NCI-H1092 treated with DMSO at 0.1 percent for 48 hours (cell line): ENCODE data around the gene NDUFAF2.
A peak's percentile ranks its signal among the peaks of the same experiment; 100 is the strongest.
"Not testable (repeated sequence)": the region's sequence is repeated elsewhere in the genome, so short reads cannot be mapped to it uniquely, and the experiment has no call there.

ENCODE experiments used
- DNase-seq: peaks from one replicate; lab custom pipeline; 2025; lab: John Stamatoyannopoulos, UW

The NDUFAF2 gene

DNA sequence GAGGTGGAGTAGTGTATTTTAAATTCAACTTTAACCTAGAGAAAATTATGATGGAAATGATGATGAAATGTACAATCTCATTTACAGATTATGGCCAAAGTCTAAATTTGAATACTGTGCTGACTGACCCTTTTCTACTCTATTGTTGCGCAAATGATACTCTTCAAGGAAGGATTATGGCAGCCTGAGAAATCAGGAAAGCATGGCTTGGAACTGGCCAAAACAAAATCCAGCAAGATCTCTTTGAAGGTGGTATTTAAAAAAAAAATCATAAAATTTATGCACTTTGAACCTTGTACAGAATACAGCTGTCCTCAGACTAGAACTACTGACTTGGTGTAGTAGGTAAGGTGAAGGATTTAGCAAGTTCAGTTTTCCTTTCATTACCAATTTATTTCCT lies 105.3 kb downstream of the NDUFAF2 start:
- no peak for DNase-seq

DNA sequence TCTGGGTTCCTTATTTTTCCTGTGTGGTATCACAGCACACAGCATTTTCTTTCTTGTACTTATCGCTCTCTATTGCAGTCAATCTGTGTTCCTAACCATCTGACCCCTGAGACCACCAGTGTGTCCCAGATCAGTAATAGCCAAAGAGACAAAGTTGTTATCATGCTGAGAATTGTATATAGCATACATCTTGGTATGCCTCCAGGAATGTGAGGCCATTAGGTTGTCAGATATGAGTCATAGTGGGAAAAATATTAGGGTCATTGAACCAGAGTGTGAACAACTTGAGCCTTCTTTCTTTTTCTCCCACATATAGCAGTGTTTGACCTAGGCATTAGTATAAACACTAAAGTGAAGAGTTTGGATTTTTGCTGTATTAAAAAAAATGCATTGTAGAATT lies 106.3 kb downstream of the NDUFAF2 start:
- DNase-seq: no peak

DNA sequence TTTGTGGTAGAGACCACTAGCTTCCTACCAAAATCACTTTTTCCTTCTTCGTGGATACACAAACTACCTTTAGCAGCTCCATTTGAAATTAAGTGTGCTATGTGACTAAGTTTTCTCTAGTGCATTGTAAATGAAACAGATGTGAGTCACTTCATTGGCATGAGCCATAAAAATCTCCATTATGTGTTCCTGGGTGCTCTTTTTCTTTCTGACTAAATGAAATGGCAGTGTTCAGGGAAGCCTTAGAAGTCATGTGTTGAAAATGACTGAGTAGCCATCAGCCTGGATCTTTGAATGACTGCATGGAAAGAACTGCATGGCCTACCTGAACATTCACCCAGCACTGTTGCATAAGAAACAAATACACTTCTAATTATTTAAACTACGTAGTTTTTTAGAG lies 107.9 kb downstream of the NDUFAF2 start:
- no peak for DNase-seq

DNA sequence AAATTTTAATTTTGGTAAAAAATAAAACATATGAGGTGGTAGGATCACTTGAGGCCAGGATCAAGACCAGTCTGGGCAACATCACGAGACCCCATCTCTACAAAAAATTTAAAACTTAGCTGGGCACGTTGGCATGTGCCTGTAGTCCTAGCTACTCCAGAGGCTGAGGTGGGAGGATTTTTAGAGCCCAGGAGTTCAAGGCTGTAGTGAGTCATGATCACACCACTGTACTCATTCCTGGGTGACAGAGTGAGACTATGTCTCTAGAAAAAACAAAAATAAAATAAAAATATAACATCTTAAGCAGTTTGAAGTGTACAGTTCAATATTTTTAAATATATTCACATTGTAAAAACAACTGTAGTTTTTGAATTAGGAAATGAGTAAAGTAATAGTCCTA lies 108.9 kb downstream of the NDUFAF2 start:
- no peak for DNase-seq

DNA sequence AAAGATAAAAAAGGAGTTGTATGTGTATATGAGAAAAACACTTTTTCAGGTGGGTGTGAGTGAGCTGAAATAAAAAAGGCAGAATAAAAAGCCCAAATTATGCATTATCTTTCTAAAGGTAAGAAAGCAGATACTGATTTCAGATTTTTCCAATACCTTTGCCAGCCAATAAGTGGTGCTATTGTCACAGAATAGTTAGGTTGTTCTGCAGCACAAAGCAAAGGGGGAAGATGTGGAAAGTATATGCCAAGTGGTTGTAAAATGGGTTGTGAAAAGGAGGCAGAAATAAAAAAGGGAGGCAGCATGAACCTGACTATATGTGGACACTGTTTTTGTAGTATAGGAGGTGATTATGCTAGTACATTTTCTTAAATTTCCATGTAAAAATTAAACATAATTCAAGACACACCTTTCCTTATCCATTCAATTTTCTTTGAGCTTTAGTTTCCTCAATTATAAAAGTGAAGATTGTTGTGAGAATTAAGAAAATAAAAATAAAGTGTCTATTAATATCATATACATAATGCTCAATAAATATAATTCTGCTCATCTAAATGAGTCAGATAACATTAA lies 110.5 kb downstream of the NDUFAF2 start:
- peak; percentile 38 for DNase-seq

DNA sequence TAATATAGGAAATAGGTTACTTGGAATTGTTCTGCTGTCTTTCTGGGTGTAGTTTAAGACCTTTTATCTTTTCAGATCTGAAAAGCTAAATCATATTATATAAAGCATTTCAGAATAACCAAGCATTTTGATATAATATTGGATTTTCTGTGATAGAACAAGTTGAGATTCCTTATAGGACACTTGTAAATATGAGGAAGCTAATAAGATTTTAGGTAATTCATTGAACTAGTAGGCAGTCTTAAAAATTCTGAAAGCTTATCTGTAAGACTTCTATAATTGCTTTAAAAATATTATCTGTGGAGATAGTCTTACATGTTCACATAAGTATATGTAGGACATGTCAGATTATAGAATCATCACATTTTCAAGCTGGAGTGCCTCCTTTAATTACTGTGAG lies 114.5 kb downstream of the NDUFAF2 start:
- no peak for DNase-seq

DNA sequence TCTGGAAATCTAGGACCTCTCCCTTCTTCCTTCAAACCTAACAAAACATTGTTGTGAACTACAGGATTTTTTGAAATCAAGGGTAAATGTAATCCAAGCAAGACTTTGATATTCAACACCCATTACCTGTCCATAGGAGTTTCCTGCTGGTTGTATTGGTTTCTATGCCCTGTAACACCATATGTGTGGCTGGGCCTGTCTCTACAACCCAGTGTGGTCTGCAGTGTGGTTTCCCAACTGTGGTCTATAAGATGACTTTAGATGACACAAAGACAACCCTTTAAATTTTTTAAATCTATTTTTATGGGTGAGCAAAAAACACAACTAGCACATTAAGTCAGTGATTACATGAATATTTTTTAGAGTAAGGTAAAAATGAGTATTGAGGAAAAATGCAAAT lies 124.1 kb downstream of the NDUFAF2 start:
- no peak for DNase-seq

DNA sequence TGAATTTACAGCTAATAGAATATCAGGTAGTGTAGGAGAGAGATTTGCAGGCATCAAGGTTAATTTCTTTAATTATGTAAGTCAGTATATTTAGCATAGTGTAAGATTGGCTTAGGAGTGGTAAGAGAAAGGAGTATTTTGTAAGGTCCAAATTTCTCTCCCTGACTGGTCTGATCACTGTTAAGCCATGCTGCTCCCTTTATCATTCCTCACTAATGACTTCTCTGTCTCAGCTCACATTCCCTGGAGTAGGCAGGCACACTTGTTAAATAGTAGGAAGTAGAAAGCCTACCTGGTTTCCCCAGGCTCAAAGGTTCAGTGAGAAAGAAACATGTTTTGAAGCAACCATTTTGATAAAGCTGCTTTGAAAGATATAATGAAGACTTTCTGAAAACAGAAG lies 126.5 kb downstream of the NDUFAF2 start:
- no peak for DNase-seq

DNA sequence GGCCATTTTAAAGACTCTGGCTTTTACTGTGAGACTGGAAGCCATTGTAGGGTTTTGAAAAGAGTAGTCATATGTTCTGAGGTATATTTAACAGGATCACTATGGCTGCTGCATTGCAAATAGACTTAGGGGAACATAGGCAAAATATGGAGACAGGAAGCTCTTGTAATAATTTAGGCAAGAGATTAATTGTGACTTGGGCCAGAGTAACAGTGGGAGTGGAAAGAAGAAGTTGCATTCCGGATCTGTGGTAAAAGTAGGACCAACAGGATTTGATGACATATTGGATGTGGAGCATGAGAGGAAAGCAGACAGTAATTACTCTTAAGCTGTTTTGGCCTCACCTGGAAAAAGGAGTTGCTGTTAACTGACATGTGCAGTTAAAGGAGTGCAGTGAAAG lies 131.6 kb downstream of the NDUFAF2 start:
- DNase-seq: no peak

DNA sequence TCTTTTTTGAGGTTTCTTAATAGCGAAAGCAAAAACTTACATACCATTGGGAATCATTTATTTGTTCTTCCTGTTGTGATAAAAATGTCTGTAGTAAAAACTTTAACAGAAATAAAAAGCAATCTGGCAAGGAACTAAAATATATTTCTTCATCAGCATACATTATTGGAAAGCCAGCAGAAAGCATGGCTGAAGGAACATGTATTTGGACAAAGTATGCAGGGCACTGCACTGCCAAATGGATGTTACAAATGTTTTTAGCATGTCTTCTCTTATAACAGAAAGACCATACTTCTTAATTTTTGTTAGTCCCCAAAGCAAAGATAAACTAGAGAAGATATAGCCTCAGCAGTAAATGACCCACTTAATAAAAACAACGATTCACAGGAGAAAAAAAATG lies 136.7 kb downstream of the NDUFAF2 start:
- DNase-seq: no peak

DNA sequence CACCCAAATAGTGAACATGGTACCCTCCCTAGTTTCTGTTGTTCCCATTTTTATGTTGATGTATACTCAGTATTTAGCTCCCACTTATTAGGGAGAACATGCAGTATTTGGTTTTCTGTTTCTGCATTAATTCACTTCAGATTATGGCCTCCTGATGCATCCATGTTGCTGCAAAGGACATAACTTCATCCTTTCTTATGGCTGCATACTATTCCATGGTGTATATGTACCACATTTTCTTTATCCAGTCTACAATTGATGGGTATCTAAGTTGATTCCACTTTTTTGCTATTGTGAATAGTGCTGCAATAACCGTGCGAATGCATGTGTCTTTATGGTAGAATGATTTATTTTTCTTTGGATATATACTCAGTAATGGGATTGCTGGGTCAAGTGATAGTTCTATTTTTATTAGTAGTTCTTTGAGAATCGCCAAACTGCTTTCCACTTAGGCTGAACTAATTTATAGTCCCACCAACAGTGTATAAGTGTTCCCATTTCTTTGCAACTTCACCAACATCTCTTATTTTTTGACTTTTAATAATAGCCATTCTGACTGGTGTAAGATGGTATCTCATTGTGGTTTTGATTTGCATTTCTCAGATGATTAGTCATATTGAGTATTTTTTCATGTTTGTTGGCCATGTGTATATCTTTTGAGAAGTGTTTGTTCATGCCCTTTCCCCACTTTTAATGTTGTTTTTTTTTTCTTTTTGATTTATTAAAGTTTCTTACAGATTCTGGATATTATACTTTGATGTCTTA lies 137.7 kb downstream of the NDUFAF2 start:
- no peak for DNase-seq

DNA sequence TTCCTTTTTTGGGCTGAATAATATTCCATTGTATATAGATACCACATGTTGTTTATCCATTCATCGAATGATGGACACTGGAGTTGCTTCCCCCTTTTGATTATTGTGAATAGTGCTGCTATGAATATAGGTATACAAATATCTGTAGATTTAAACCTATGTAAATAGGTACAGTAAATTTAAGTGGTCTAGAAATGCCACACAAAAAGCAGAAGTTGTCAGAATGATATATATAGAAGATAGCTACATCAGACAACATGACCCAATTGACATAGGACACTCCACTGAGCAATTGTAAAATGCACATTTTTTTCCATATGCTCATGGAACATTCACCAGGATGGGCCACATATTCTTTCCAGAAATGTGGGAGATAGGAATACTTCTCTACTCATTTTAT lies 139.7 kb downstream of the NDUFAF2 start:
- DNase-seq: no peak

DNA sequence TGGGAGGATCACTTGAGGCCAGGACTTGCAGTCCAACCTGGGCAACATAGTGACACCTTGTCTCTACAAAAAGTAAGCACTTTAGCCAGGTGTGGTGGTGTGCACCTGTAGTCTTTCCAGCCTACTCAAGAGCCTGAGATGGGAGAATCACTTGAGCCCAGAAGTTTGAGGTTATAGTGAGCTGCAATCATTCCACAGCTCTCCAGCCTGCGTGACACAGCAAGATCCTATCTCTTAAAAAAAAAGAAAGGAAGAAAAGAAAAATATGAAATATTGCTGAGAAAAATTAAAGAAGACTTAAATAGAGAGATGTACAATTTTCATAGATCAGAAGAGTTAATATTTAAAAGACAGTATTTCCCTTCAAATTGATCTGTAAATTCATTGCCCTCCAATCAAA lies 140.9 kb downstream of the NDUFAF2 start:
- DNase-seq: no peak

DNA sequence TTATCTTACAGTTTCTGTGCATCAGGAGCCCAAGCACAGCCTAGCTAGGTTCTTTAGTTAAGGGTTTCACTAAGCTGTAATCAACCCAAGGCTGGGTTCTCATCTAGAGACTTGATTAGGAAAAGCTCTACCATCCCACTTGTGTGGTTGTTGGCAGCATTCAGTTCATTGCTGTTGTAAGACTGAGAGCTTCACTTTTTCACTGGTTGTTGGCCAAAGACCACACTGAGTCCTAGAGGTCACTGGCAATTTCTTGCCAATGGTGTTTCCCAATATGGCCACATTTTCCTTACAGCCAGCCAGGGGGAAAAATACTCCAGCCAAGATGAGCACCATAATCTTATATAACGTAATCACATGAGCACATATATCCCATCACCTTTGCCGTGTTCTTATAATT lies 142.9 kb downstream of the NDUFAF2 start:
- DNase-seq: no peak

DNA sequence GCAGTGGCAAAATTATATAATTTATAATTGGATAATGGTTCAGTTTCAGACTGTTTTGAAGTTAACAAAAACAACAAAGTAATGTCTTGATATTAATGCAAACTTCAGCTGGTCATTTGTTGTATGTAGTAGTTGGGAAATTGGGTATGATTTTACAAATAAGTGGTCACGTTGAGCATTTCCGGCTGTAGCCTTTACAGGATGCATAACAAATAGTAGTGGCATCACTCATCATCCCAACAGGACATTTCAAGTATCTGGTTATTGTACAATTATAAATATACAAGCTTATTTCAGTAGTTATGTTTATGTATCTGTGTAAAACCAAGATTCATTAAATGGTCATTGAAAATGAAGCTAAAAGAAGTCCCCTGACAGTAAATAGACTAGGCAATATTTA lies 144.3 kb downstream of the NDUFAF2 start:
- no peak for DNase-seq

DNA sequence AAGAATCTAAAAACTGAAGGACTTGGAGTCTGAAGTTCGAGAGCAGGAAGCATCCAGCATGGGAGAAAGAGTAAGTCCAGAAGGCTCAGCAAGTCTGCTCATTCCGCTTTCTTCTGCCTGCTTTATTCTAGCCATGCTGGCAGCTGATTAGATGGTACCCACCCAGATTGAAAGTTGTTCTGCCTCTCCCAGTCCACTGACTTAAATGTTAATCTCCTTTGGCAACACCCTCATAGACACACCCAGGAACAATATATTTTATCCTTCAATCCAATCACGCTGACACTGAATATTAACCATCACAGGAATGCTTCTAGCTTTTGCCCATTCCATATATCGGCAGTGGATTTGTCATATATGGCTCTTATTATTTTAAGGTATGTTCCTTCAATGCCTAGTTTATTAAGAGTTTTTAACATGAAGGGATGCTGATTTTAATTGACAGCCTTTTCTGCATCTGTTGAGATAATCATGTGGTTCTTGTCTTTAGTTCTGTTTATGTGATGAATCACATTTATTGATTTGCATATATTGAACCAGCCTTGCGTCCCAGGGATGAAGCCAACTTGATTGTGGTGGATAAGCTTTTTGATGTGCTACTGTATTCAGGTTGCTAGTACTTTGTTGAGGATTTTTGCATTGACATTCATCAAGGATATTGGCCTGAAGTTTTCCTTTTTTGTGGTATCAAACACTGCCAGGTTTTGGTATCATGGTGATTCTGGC lies 148.2 kb downstream of the NDUFAF2 start:
- DNase-seq: not testable (repeated sequence)

DNA sequence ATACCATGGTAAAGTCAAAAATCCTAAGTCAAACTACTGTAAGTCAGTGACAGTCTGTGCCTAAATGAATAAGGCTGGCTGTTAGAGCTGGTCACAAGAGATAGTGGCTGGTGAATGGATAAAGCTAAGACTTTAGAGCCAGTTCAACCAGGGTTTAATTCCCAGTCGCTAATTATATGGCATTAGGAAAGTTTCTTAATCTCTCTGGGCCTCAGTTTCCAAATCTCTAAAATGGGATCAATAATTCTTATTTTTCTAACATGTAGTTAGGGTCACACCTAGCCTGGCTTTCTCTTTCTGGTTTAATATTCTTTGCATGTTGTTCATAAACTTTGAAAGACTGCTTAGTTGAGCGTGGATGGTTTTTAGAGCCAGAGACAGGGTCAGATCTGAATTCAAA lies 152.5 kb downstream of the NDUFAF2 start:
- no peak for DNase-seq

DNA sequence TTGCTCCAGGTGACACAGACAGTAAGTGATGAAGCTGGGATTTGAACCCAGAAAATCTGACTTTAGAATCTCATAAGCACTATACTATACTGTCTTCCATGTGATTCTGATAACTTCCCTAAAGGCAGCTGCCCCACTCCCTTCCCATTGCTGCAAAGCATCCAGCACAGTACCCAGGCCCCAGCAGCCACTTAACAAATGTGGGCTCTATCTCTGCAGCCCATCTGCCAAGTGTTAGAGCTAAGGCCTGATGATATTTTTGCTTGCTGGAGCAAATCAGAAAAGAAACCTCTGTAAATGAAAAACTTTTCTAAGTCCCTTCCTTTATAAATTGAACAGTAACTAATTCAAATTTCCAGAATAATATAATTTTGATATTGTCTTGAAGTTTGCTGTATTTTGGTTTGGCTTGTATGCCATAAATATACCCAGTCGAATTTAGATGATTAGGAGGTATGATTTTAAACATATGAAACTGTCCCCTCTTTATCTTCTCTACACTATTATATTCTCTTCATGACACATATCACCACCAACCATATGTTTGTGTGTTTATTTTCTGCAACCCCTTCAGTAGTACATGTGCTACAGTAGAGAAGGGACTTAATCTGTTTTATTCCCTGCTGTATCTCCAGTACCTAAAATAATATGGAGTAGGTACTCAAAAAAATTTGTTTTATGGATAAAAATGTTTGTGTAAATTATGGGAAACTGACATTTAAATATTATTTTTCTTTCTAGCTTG lies 153.4 kb downstream of the NDUFAF2 start:
- DNase-seq: no peak

DNA sequence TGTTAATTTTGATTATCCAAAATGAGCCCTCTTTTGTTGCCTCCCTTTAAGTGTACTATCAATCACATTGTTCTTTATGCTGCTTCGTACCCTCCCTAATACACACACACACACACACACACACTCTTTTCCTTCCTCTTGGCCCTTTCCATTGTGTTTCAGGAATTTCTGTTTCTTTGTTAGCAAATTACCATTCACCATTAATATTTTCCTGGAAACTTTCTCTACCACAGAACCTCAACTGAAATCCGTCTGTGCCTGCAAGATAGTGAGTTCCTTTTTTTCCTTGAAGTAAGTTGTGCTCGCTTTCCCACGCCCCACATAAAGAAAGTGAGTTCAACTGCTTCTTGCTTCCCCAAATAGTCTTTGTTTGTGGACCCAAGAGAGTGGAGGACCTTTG lies 155.4 kb downstream of the NDUFAF2 start:
- no peak for DNase-seq

DNA sequence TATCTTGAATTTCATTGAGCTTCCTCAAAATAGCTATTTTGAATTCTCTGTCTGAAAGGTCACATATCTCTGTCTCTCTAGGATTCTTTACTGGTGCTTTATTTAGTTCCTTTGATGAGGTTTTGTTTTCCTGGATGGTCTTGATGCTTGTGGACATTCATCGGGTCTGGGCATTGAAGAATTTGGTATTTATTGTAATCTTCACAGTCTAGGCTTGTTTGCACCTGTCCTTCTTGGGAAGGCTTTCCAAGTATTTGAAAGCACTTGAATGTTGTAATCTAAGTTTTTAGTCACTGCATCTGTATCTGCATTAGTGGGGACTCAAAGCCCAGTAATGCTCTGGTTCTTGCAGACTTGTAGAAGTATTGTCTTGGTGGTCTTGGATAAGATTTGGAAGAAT lies 169.4 kb downstream of the NDUFAF2 start:
- no peak for DNase-seq

DNA sequence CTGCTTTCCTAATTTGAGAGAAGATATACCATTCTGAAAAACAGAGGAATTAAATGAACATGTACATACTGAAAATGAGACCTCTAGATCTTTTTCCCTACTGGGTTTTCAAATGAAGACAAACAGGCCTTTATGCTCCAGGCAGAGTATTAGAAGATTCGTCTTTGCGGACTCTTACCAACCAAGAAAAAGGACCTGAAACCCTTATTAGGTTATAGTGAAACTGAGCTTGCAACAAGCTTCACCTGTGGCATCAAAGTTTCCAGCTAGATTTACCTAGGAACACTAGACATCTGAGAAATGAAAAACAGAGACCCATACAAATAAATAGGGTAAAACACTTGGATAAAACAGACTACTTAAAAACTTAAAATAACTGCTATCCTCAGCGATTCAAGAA lies 171.0 kb downstream of the NDUFAF2 start:
- no peak for DNase-seq

DNA sequence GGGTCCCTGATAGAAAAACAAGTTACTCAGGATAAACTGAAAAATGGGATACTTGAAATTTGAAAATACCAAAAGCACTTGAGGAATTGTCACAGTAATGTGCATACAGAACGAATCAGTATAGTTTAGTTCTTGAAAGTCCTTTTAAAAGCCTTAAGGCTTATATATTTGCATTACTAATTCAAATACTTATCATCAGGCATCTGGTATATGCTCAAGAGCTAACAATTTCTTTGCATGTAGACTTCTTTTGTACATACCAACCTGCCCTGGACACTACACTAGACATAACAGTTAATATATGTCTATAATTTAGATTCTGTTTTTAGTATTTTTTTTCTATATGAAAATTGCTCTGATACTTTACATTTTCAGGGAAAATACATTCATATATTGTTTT lies 174.1 kb downstream of the NDUFAF2 start:
- no peak for DNase-seq

DNA sequence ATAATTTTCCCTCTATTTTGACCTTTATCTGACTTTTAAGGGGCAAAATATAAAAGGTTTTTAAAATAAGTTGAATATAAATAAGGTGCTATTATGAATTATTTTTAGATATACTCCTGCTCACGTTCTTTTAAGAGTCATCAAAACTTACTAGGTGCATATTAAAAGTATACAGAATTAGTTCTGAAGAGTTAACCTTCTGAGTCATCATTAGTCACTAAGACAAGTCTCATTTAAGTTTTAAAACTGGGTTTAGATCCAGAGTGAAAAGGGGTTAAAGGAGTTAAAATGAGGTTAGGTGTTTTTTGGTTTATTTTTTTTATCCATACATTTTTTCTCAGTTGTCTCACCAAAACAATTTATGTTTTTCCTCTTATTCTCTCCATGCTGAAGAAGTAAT lies 175.5 kb downstream of the NDUFAF2 start:
- no peak for DNase-seq
